HEK293 (cell line): Measurements from ENCODE around the gene IGSF23.

Source experiments
- CTCF ChIA-PET: fragments of 350-600 bp; formaldehyde crosslinking; extraction: SDS; loops from one replicate; lab custom pipeline; 2021; ENCODE audit warnings: antibody characterized with exemption; lab: Yijun Ruan, JAX
- POLR2A ChIA-PET: fragments of 300-600 bp; formaldehyde crosslinking; extraction: SDS; loops from one replicate; lab custom pipeline; 2020; ENCODE audit warnings: antibody characterized with exemption, inconsistent platforms; lab: Yijun Ruan, JAX
- H3K27ac ChIP-seq: fragments of 200-500 bp; sonication (Bioruptor generic); 2 replicates; pipeline ENCODE4 v1.5.1; 2014; ENCODE audit warnings: low read depth, low read length, control low read depth, inconsistent platforms; ENCODE audit errors: extremely low read depth
- H3K36me3 ChIP-seq, 2 experiments: fragments of 200-500 bp in 1 of 2; sonication (Bioruptor generic) in 1 of 2; 1 replicate in 1 of 2; 2 replicates in 1 of 2; pipeline ENCODE4 v1.5.1; 2014 to 2017; ENCODE audit warnings: inconsistent platforms in 2 of 2, low read length in 2 of 2; ENCODE audit not compliant: control insufficient read depth in 2 of 2, insufficient read depth in 1 of 2
- H3K4me1 ChIP-seq: fragments of 200-500 bp; sonication (Bioruptor generic); 2 replicates; pipeline ENCODE4 v1.5.1; 2014; ENCODE audit warnings: mild to moderate bottlenecking, low read length, inconsistent platforms; ENCODE audit not compliant: control insufficient read depth, insufficient read depth
- H3K4me3 ChIP-seq: 2 replicates; pipeline ENCODE4 v1.5.1; 2011; ENCODE audit warnings: low read depth, mild to moderate bottlenecking, control low read depth, low read length, moderate library complexity
- H3K9me3 ChIP-seq: fragments of 200-500 bp; sonication (Bioruptor generic); 2 replicates; pipeline ENCODE4 v1.5.1; 2014; ENCODE audit warnings: low read depth, low read length, inconsistent platforms; ENCODE audit not compliant: control insufficient read depth, insufficient read depth
- SP7 ChIP-seq: fragments of 450-650 bp; formaldehyde crosslinking; IDR thresholded peaks from 2 replicates; pipeline ENCODE4 v1.5.1; 2016; ENCODE audit warnings: missing biosample characterization, missing genetic modification characterization
- ZBTB7A ChIP-seq: fragments of 450-650 bp; formaldehyde crosslinking; IDR thresholded peaks from 2 replicates; pipeline ENCODE4 v1.5.1; 2016; ENCODE audit warnings: low read depth, missing biosample characterization, missing genetic modification characterization
- ZNF335 ChIP-seq: fragments of 450-650 bp; formaldehyde crosslinking; conservative IDR thresholded peaks from 2 replicates; pipeline ENCODE4 v1.5.1; 2016; ENCODE audit warnings: missing biosample characterization, missing genetic modification characterization
- ZNF404 ChIP-seq: fragments of 450-650 bp; formaldehyde crosslinking; IDR thresholded peaks from 2 replicates; pipeline ENCODE4 v1.5.1; 2017; ENCODE audit warnings: missing biosample characterization, missing genetic modification characterization
- ZNF433 ChIP-seq: fragments of 450-650 bp; formaldehyde crosslinking; IDR thresholded peaks from 2 replicates; pipeline ENCODE4 v1.5.1; 2016; ENCODE audit warnings: missing biosample characterization, missing genetic modification characterization, low read depth
- ZNF48 ChIP-seq: fragments of 450-650 bp; formaldehyde crosslinking; IDR thresholded peaks from 2 replicates; pipeline ENCODE4 v1.5.1; 2016; ENCODE audit warnings: missing biosample characterization, missing genetic modification characterization

IGSF23 gene

GRCh38 chr19:44685877-44686276 is 72.5 kb downstream of the IGSF23 start:
- TF ChIP-seq ZNF433 (tag by site-specific recombination) (no peak), ZNF48 (tag by site-specific recombination) (no peak), SP7 (tag by site-specific recombination) (no peak), ZNF335 (tag by site-specific recombination) (no peak), ZBTB7A (tag by site-specific recombination) (no peak), ZNF404 (tag by site-specific recombination) (no peak)
- H3K27ac ChIP-seq, result no peak overlapping the region
- POLR2A ChIA-PET, result interaction anchor here (0.5 kb wide), 1 partner anchor 38 kb away, joined by 3 read pairs; no protein-coding TSS in a partner anchor
- CTCF ChIA-PET, result interaction anchor here (0.6 to 7.9 kb wide), 5 partner anchors 38 to 184 kb away, joined by 3 to 106 read pairs (median 5); no protein-coding TSS in a partner anchor
- H3K9me3 ChIP-seq, result no peaks in the 10 kb centered on the region
- H3K4me1 ChIP-seq, result 0 out of 2 replicates have a peak, but pooled peaks cover 3% of the 10 kb centered on the region
- H3K4me3 ChIP-seq, result no peak overlapping the region
- peaks cover 0 to 3% of the 10 kb centered on the region in 2 experiments; a peak in 1 of 3 replicates for H3K36me3 ChIP-seq
